CD4-positive, CD25-positive, alpha-beta regulatory T cell (primary cell): ENCODE results near the gene ODF2L. TPM values are rescaled to one million over a fixed set of nuclear protein-coding genes. Genes with fewer than 3 reads are reported as not detected.
"Not testable (repeated sequence)": the region's sequence is repeated elsewhere in the genome, so short reads cannot be mapped to it uniquely, and the experiment has no call there.

ENCODE experiments used
- ATAC-seq, 2 donors: fragments of 150-1000 bp; cut with Tn5 transposase; one replicate each; pipeline ENCODE4 v1.10.0; 2021; ENCODE audit warnings: low read depth in 2 of 2, moderate number of reproducible peaks in 2 of 2, moderate library complexity in 1 of 2
- DNase-seq, 3 donors: peaks; one replicate each; pipeline versions ENCODE4 v3.0.0 to v3.0.0-alpha.2; 2012 to 2022; ENCODE audit warnings: mixed read lengths in 1 of 3
- H3K27ac ChIP-seq: one replicate; pipeline ENCODE4 v1.7.0; 2013; ENCODE audit warnings: mild to moderate bottlenecking, low read length; ENCODE audit not compliant: insufficient read depth, poor library complexity, severe bottlenecking
- H3K27me3 ChIP-seq: one replicate; pipeline ENCODE4 v1.7.0; 2013; ENCODE audit warnings: low read length; ENCODE audit not compliant: control insufficient read depth, insufficient read depth
- H3K36me3 ChIP-seq: one replicate; pipeline ENCODE4 v1.7.0; 2013; ENCODE audit warnings: mild to moderate bottlenecking, low read length, moderate library complexity; ENCODE audit not compliant: control insufficient read depth, insufficient read depth
- H3K4me1 ChIP-seq: 2 replicates; pipeline ENCODE4 v1.7.0; 2013; ENCODE audit warnings: mild to moderate bottlenecking, low read length; ENCODE audit not compliant: insufficient read depth, control insufficient read depth, poor library complexity, severe bottlenecking
- H3K4me3 ChIP-seq: one replicate; pipeline ENCODE4 v1.7.0; 2013; ENCODE audit warnings: low read depth, mild to moderate bottlenecking, low read length, moderate library complexity
- H3K9me3 ChIP-seq, 2 experiments: 1 replicate in 1 of 2; 2 replicates in 1 of 2; pipeline ENCODE4 v1.7.0; 2013; ENCODE audit warnings: low read length in 2 of 2, mild to moderate bottlenecking in 1 of 2, moderate library complexity in 1 of 2; ENCODE audit not compliant: control insufficient read depth in 2 of 2
- H3K27ac Mint-ChIP-seq, 3 donors: one replicate each; pipeline ENCODE4 v1.8.0; 2020 to 2022; ENCODE audit warnings: mild to moderate bottlenecking in 3 of 3, mixed read lengths in 3 of 3, moderate library complexity in 2 of 3
- H3K27me3 Mint-ChIP-seq: one replicate; pipeline ENCODE4 v1.8.0; 2022; ENCODE audit warnings: mild to moderate bottlenecking, mixed read lengths
- H3K36me3 Mint-ChIP-seq: one replicate; pipeline ENCODE4 v1.8.0; 2020; ENCODE audit warnings: mixed read lengths
- H3K4me1 Mint-ChIP-seq, 4 donors: one replicate each; pipeline ENCODE4 v1.8.0; 2020 to 2022; ENCODE audit warnings: mixed read lengths in 4 of 4, mild to moderate bottlenecking in 1 of 4
- H3K4me3 Mint-ChIP-seq, 4 donors: one replicate each; pipeline ENCODE4 v1.8.0; 2020 to 2022; ENCODE audit warnings: mild to moderate bottlenecking in 4 of 4, mixed read lengths in 4 of 4, moderate library complexity in 3 of 4
- H3K9me3 Mint-ChIP-seq, 7 donors: one replicate each; pipeline ENCODE4 v1.8.0; 2020 to 2022; ENCODE audit warnings: mixed read lengths in 7 of 7, mild to moderate bottlenecking in 3 of 7, moderate library complexity in 2 of 7
- polyA plus RNA-seq, 4 donors: library from polyadenylated mRNA; unstranded; fragments of 300-500 nt; fragmentation: Illumina TruSeq; gene quantifications; one replicate each; pipeline ENCODE4 v1.2.3, GENCODE V29; 2021
- total RNA-seq: library from RNA; stranded (reverse); gene quantifications from one replicate; pipeline ENCODE4 v1.2.3, GENCODE V29; 2022

Gene ODF2L
- total and polyA plus RNA-seq, 5 donors from 2014 or later: 38.4 to 92.1 (median 47.6) TPM

- no peak overlapping the region for H3K27ac Mint-ChIP-seq
- no peaks in the 10 kb centered on the region for H3K27me3 ChIP-seq
- H3K4me1 Mint-ChIP-seq: peaks cover 0 to 8% (median 2%) of the 10 kb centered on the region in 4 donors
- no peak overlapping the region for H3K27ac ChIP-seq
- H3K9me3 ChIP-seq: no peaks in the 10 kb centered on the region
- H3K36me3 Mint-ChIP-seq: peaks cover 41% of the 10 kb centered on the region
- DNase-seq (no peak), ATAC-seq (no peak)
- H3K9me3 Mint-ChIP-seq: peaks cover 0 to 2% (median 0%) of the 10 kb centered on the region in 7 donors
- no peaks in the 10 kb centered on the region for H3K27me3 Mint-ChIP-seq
- H3K36me3 ChIP-seq: peaks cover 26% of the 10 kb centered on the region
- no peak overlapping the region for H3K4me3 ChIP-seq
- no peaks in the 10 kb centered on the region for H3K4me1 ChIP-seq
- H3K4me3 Mint-ChIP-seq: no peak overlapping the region
Observed at GRCh38 chr1:86370601-86371022, 25.5 kb downstream of the ODF2L start.

GRCh38 chr1:86365896-86366295 is 30.2 kb downstream of the ODF2L start:
- Mint-ChIP-seq H3K4me1 (peaks cover 0 to 15% (median 6%) of the 10 kb centered on the region in 4 donors), H3K4me3 (no peak overlapping the region), H3K9me3 (no peaks in the 10 kb centered on the region), H3K27me3 (no peaks in the 10 kb centered on the region), H3K27ac (no peak overlapping the region), H3K36me3 (peaks cover 30% of the 10 kb centered on the region)
- Histone ChIP-seq H3K36me3 (peaks cover 12% of the 10 kb centered on the region), H3K27ac (no peak overlapping the region), H3K4me3 (no peak overlapping the region), H3K4me1 (no peaks in the 10 kb centered on the region), H3K9me3 (no peaks in the 10 kb centered on the region), H3K27me3 (no peaks in the 10 kb centered on the region)
- no peak for ATAC-seq
- no peak for DNase-seq

GRCh38 chr1:86362807-86363206 is 33.3 kb downstream of the ODF2L start:
- H3K27me3 ChIP-seq: no peaks in the 10 kb centered on the region

GRCh38 chr1:86357796-86358195 is 38.3 kb downstream of the ODF2L start:
- no peak for DNase-seq
- Mint-ChIP-seq H3K9me3 (no peaks in the 10 kb centered on the region), H3K4me1 (peaks cover 0 to 2% (median 0%) of the 10 kb centered on the region in 4 donors), H3K27ac (no peak overlapping the region), H3K36me3 (peaks cover 53% of the 10 kb centered on the region), H3K27me3 (no peaks in the 10 kb centered on the region), H3K4me3 (no peak overlapping the region)
- H3K27ac ChIP-seq: no peak overlapping the region
- H3K9me3 ChIP-seq: no peaks in the 10 kb centered on the region
- no peak overlapping the region for H3K4me3 ChIP-seq
- H3K27me3 ChIP-seq: no peaks in the 10 kb centered on the region
- no peaks in the 10 kb centered on the region for H3K4me1 ChIP-seq
- no peak for ATAC-seq
- H3K36me3 ChIP-seq: peaks cover 62% of the 10 kb centered on the region

More at GRCh38 chr1:86362807-86363206, 33.3 kb downstream of the ODF2L start:
- Mint-ChIP-seq H3K9me3 (no peaks in the 10 kb centered on the region), H3K27ac (no peak overlapping the region), H3K36me3 (peaks cover 34% of the 10 kb centered on the region), H3K4me3 (peak overlapping the region in 1 of 4 donors; percentile 36), H3K4me1 (peaks cover 0 to 11% (median 6%) of the 10 kb centered on the region in 4 donors), H3K27me3 (no peaks in the 10 kb centered on the region)
- DNase-seq (no peak), ATAC-seq (no peak)
- H3K36me3 ChIP-seq: peaks cover 23% of the 10 kb centered on the region
- no peak overlapping the region for H3K27ac ChIP-seq
- H3K4me1 ChIP-seq: no peaks in the 10 kb centered on the region
- H3K9me3 ChIP-seq: no peaks in the 10 kb centered on the region
- H3K4me3 ChIP-seq: no peak overlapping the region

- Mint-ChIP-seq H3K9me3 (peaks cover 0 to 6% (median 0%) of the 10 kb centered on the region in 7 donors), H3K27ac (no peak overlapping the region), H3K4me1 (no peaks in the 10 kb centered on the region), H3K27me3 (no peaks in the 10 kb centered on the region), H3K36me3 (peaks cover 56% of the 10 kb centered on the region), H3K4me3 (no peak overlapping the region)
- H3K4me3 ChIP-seq: no peak overlapping the region
- H3K27me3 ChIP-seq: no peaks in the 10 kb centered on the region
- ATAC-seq (no peak), DNase-seq (no peak)
- no peaks in the 10 kb centered on the region for H3K9me3 ChIP-seq
- H3K36me3 ChIP-seq: peaks cover 72% of the 10 kb centered on the region
- H3K4me1 ChIP-seq: no peaks in the 10 kb centered on the region
- H3K27ac ChIP-seq: no peak overlapping the region
Observed at GRCh38 chr1:86356247-86356646, 39.9 kb downstream of the ODF2L start.

GRCh38 chr1:86352086-86352485 is 44.0 kb downstream of the ODF2L start:
- Mint-ChIP-seq H3K27me3 (no peaks in the 10 kb centered on the region), H3K27ac (no peak overlapping the region), H3K36me3 (peaks cover 46% of the 10 kb centered on the region)

GRCh38 chr1:86350230-86350629 is 45.9 kb downstream of the ODF2L start:
- not testable (repeated sequence) for H3K27me3 Mint-ChIP-seq, H3K4me3 Mint-ChIP-seq, H3K4me1 Mint-ChIP-seq

More at GRCh38 chr1:86352086-86352485, 44.0 kb downstream of the ODF2L start:
- H3K4me1 Mint-ChIP-seq: no peaks in the 10 kb centered on the region
- H3K27ac ChIP-seq: no peak overlapping the region
- H3K36me3 ChIP-seq: peaks cover 50% of the 10 kb centered on the region
- H3K9me3 ChIP-seq: no peaks in the 10 kb centered on the region
- H3K27me3 ChIP-seq: no peaks in the 10 kb centered on the region
- H3K9me3 Mint-ChIP-seq: peaks cover 0 to 7% (median 0%) of the 10 kb centered on the region in 7 donors
- ATAC-seq (no peak), DNase-seq (no peak)
- H3K4me3 Mint-ChIP-seq: no peak overlapping the region
- no peaks in the 10 kb centered on the region for H3K4me1 ChIP-seq
- H3K4me3 ChIP-seq: no peak overlapping the region

GRCh38 chr1:86346388-86346787 is 49.7 kb downstream of the ODF2L start:
- DNase-seq (no peak), ATAC-seq (no peak)
- no peak overlapping the region for H3K4me3 ChIP-seq
- no peak overlapping the region for H3K27ac ChIP-seq
- Mint-ChIP-seq H3K4me1 (no peaks in the 10 kb centered on the region), H3K9me3 (peaks cover 0 to 13% (median 4%) of the 10 kb centered on the region in 7 donors), H3K4me3 (no peak overlapping the region), H3K27me3 (no peaks in the 10 kb centered on the region), H3K27ac (peak overlapping the region in 1 of 3 donors; percentile 27), H3K36me3 (peaks cover 17% of the 10 kb centered on the region)
- no peaks in the 10 kb centered on the region for H3K9me3 ChIP-seq
- no peaks in the 10 kb centered on the region for H3K27me3 ChIP-seq
- H3K36me3 ChIP-seq: no peaks in the 10 kb centered on the region
- H3K4me1 ChIP-seq: no peaks in the 10 kb centered on the region

More at GRCh38 chr1:86350230-86350629, 45.9 kb downstream of the ODF2L start:
- H3K4me1 ChIP-seq, DNase-seq, H3K27ac Mint-ChIP-seq, ATAC-seq, H3K4me3 ChIP-seq, H3K27ac ChIP-seq, H3K9me3 ChIP-seq, H3K27me3 ChIP-seq, H3K9me3 Mint-ChIP-seq: not testable (repeated sequence)
- H3K36me3 Mint-ChIP-seq: peaks cover 47% of the 10 kb centered on the region
- peaks cover 35% of the 10 kb centered on the region for H3K36me3 ChIP-seq
